ENCODE measurements around the gene CHST12.

CHST12 gene

DNA sequence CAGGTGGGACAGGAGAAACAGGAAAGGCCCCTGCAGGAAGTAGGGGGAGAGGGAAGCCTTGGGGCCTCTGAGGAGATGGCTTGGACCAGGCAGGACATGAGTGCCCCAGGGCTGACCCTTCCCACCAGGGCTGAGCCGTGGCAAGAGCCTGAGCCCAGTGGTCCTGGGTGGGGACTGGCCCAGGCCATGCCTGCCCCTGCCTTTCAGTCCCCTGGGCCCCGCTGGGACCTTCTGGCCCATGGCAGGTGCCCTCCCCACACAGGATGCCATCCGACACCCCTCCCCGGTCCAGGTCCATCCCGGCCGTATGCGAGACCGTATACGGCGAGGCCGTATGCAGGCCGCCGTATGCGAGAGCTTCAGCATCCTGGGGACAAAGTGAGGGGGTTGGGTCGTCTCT is 70.8 kb downstream of the CHST12 start:
- Histone ChIP-seq H3F3A (ENCODE audit: insufficient read depth, low read length) (no peaks in the 10 kb centered on the region), H3K27me3 (replicated peaks; ENCODE audit: insufficient read depth, low read length) (peaks cover 60% of the 10 kb centered on the region), H3K36me3 (replicated peaks; ENCODE audit: insufficient read depth, low read length) (no peaks in the 10 kb centered on the region), H3K27ac (ENCODE audit: low read length) (no peak overlapping the region), H3K79me2 (ENCODE audit: low read length) (no peaks in the 10 kb centered on the region), H3K4me1 (ENCODE audit: low read length) (no peaks in the 10 kb centered on the region), H4K20me1 (ENCODE audit: insufficient read depth, low read length) (no peaks in the 10 kb centered on the region), H2AFZ (ENCODE audit: low read length) (no peak overlapping the region), H3K4me2 (ENCODE audit: low read depth, low read length) (no peak overlapping the region), H3K4me3 (ENCODE audit: low read length) (no peak overlapping the region), H3K9me2 (replicated peaks; ENCODE audit: insufficient read depth, low read length) (no peaks in the 10 kb centered on the region), H3K9ac (ENCODE audit: low read length) (no peak overlapping the region), H3K9me3 (replicated peaks; ENCODE audit: insufficient read depth, low read length) (no peaks in the 10 kb centered on the region)
- no peak for TF ChIP-seq EZH2 (optimal IDR thresholded peaks at IDR 0.05; ENCODE audit: low read depth, low read length)
- TF ChIP-seq EZH2phosphoT487 (IDR thresholded peaks at IDR 0.05; ENCODE audit: low read length), result no peak
- TF ChIP-seq CTCF (IDR thresholded peaks at IDR 0.05; ENCODE audit: low read length), result no peak
- no peak for DNase-seq

- TF ChIP-seq CTCF (IDR thresholded peaks at IDR 0.05; ENCODE audit: low read length), result no peak
- TF ChIP-seq EZH2phosphoT487 (IDR thresholded peaks at IDR 0.05; ENCODE audit: low read length), result no peak
- no peak for TF ChIP-seq EZH2 (optimal IDR thresholded peaks at IDR 0.05; ENCODE audit: low read depth, low read length)
- no peak for DNase-seq
- Histone ChIP-seq H3K4me3 (ENCODE audit: low read length) (no peak overlapping the region), H4K20me1 (ENCODE audit: insufficient read depth, low read length) (no peaks in the 10 kb centered on the region), H3K27ac (ENCODE audit: low read length) (no peak overlapping the region), H3K36me3 (replicated peaks; ENCODE audit: insufficient read depth, low read length) (no peaks in the 10 kb centered on the region), H3K9ac (ENCODE audit: low read length) (no peak overlapping the region), H2AFZ (ENCODE audit: low read length) (no peak overlapping the region), H3K9me2 (replicated peaks; ENCODE audit: insufficient read depth, low read length) (no peaks in the 10 kb centered on the region), H3K79me2 (ENCODE audit: low read length) (no peaks in the 10 kb centered on the region), H3K27me3 (replicated peaks; ENCODE audit: insufficient read depth, low read length) (peaks cover 65% of the 10 kb centered on the region), H3K4me1 (ENCODE audit: low read length) (no peaks in the 10 kb centered on the region), H3F3A (ENCODE audit: insufficient read depth, low read length) (no peaks in the 10 kb centered on the region), H3K9me3 (replicated peaks; ENCODE audit: insufficient read depth, low read length) (no peaks in the 10 kb centered on the region), H3K4me2 (ENCODE audit: low read depth, low read length) (no peak overlapping the region)
Measured at GRCh38 chr7:2474813-2475677, 71.6 kb downstream of the CHST12 start.

GRCh38 chr7:2475678-2476015 is 72.2 kb downstream of the CHST12 start:
- Histone ChIP-seq H3F3A (ENCODE audit: insufficient read depth, low read length) (no peaks in the 10 kb centered on the region), H3K79me2 (ENCODE audit: low read length) (no peaks in the 10 kb centered on the region), H3K9ac (ENCODE audit: low read length) (no peak overlapping the region), H3K4me1 (ENCODE audit: low read length) (no peaks in the 10 kb centered on the region), H3K4me2 (ENCODE audit: low read depth, low read length) (no peak overlapping the region), H3K27ac (ENCODE audit: low read length) (no peak overlapping the region), H3K9me2 (replicated peaks; ENCODE audit: insufficient read depth, low read length) (no peaks in the 10 kb centered on the region), H4K20me1 (ENCODE audit: insufficient read depth, low read length) (no peaks in the 10 kb centered on the region), H3K36me3 (replicated peaks; ENCODE audit: insufficient read depth, low read length) (no peaks in the 10 kb centered on the region), H3K9me3 (replicated peaks; ENCODE audit: insufficient read depth, low read length) (no peaks in the 10 kb centered on the region), H2AFZ (ENCODE audit: low read length) (no peak overlapping the region), H3K27me3 (replicated peaks; ENCODE audit: insufficient read depth, low read length) (peaks cover 65% of the 10 kb centered on the region), H3K4me3 (ENCODE audit: low read length) (no peak overlapping the region)
- no peak for DNase-seq
- TF ChIP-seq CTCF (IDR thresholded peaks at IDR 0.05; ENCODE audit: low read length), result no peak
- no peak for TF ChIP-seq EZH2phosphoT487 (IDR thresholded peaks at IDR 0.05; ENCODE audit: low read length)
- no peak for TF ChIP-seq EZH2 (optimal IDR thresholded peaks at IDR 0.05; ENCODE audit: low read depth, low read length)

All from MM.1S (cell line).